ENCODE results near the gene ZNF683. TPM values are rescaled to one million over a fixed set of nuclear protein-coding genes. Genes with fewer than 3 reads are reported as not detected.

Gene ZNF683
- total RNA-seq, 1 experiment from 2014 or later, result not detected

GRCh38 chr1:26359981-26360806, 12.4 kb downstream of the ZNF683 start:
- peaks cover 22% of the 10 kb centered on the region for H3K4me1 ChIP-seq (ENCODE audit: insufficient read depth, low read length)
- H3K9me2 ChIP-seq (replicated peaks; ENCODE audit: low read length), result no peaks in the 10 kb centered on the region
- no peaks in the 10 kb centered on the region for H4K20me1 ChIP-seq (ENCODE audit: low read length)
- H3K79me2 ChIP-seq (ENCODE audit: low read length), result no peaks in the 10 kb centered on the region
- no peaks in the 10 kb centered on the region for H3K36me3 ChIP-seq (ENCODE audit: low read depth, low read length)
- CTCF ChIA-PET, result no interaction called here
- H3K4me2 ChIP-seq (ENCODE audit: low read length), result peak overlapping the region; percentile 31; the same call in 1 of the 2 replicates
- ATAC-seq (no peak), DNase-seq (no peak)
- POLR2A ChIA-PET (ENCODE audit: unreplicated experiment), result no interaction called here
- H3K27ac ChIP-seq (ENCODE audit: low read length), result no peak overlapping the region
- H3K4me3 ChIP-seq (ENCODE audit: low read length), result no peak overlapping the region
- H3K9ac ChIP-seq (ENCODE audit: low read length), result no peak overlapping the region
- no peaks in the 10 kb centered on the region for H3K9me3 ChIP-seq (ENCODE audit: low read length)
- H3F3A ChIP-seq (ENCODE audit: low read length, unreplicated experiment), result no peaks in the 10 kb centered on the region
- H2AFZ ChIP-seq (ENCODE audit: low read length), result no peak overlapping the region
- intact Hi-C loops (cut with micrococcal nuclease), result no loop called here
- TF ChIP-seq CTCF (conservative IDR thresholded peaks at IDR 0.05; ENCODE audit: low read depth, low read length), result no peak
- no peak for TF ChIP-seq EZH2phosphoT487 (IDR thresholded peaks at IDR 0.05; ENCODE audit: borderline replicate concordance, low read length)
- no peak for TF ChIP-seq EZH2 (IDR thresholded peaks at IDR 0.05; ENCODE audit: low read length, unreplicated experiment)
- no peaks in the 10 kb centered on the region for H3K27me3 ChIP-seq (ENCODE audit: low read length)
- BruUV-seq (replicated peaks), result no TSS peak

GRCh38 chr1:26358411-26359384, 13.9 kb downstream of the ZNF683 start:
- CTCF ChIA-PET, result interaction anchor here (0.6 to 0.9 kb wide), 2 partner anchors 111 to 1305 kb away, joined by 4 read pairs; no protein-coding TSS in a partner anchor
- H3K79me2 ChIP-seq (ENCODE audit: low read length), result peaks cover under 1% of the 10 kb centered on the region; the same call in 1 of the 2 replicates
- no peak overlapping the region for H3K9ac ChIP-seq (ENCODE audit: low read length)
- H3K4me1 ChIP-seq (ENCODE audit: insufficient read depth, low read length), result peaks cover 32% of the 10 kb centered on the region
- peak; percentile 39 for ATAC-seq
- POLR2A ChIA-PET (ENCODE audit: unreplicated experiment), result interaction anchor here (0.6 kb wide), 1 partner anchor 47 kb away, joined by 3 read pairs; no protein-coding TSS in a partner anchor
- H3K4me3 ChIP-seq (ENCODE audit: low read length), result no peak overlapping the region
- H3K27me3 ChIP-seq (ENCODE audit: low read length), result no peaks in the 10 kb centered on the region
- H3K9me2 ChIP-seq (replicated peaks; ENCODE audit: low read length), result no peaks in the 10 kb centered on the region
- H3K9me3 ChIP-seq (ENCODE audit: low read length), result no peaks in the 10 kb centered on the region
- no peaks in the 10 kb centered on the region for H3F3A ChIP-seq (ENCODE audit: low read length, unreplicated experiment)
- no peaks in the 10 kb centered on the region for H4K20me1 ChIP-seq (ENCODE audit: low read length)
- peak; percentile 77 for DNase-seq
- BruUV-seq (replicated peaks), result no TSS peak
- H3K36me3 ChIP-seq (ENCODE audit: low read depth, low read length), result no peaks in the 10 kb centered on the region
- peak overlapping the region; percentile 53 for H3K27ac ChIP-seq (ENCODE audit: low read length)
- TF ChIP-seq CTCF (conservative IDR thresholded peaks at IDR 0.05; ENCODE audit: low read depth, low read length), result no peak
- TF ChIP-seq EZH2 (IDR thresholded peaks at IDR 0.05; ENCODE audit: low read length, unreplicated experiment), result no peak
- TF ChIP-seq EZH2phosphoT487 (IDR thresholded peaks at IDR 0.05; ENCODE audit: borderline replicate concordance, low read length), result no peak
- 0 out of 2 replicates have a peak overlapping the region, but pooled peaks have one; percentile 53 for H2AFZ ChIP-seq (ENCODE audit: low read length)
- H3K4me2 ChIP-seq (ENCODE audit: low read length), result peak overlapping the region; percentile 26
- intact Hi-C loops (cut with micrococcal nuclease), result no loop called here

Data from PC-3 (cell line).